Ectodermal cell (in vitro differentiated cells): ENCODE measurements around the gene HIVEP1.

ENCODE experiments used
- H3K27ac ChIP-seq: 2 replicates; pipeline ENCODE4 v1.7.0; 2013; ENCODE audit warnings: mild to moderate bottlenecking, low read depth, low read length; ENCODE audit not compliant: insufficient read depth, poor library complexity, severe bottlenecking
- H3K27me3 ChIP-seq: 2 replicates; pipeline ENCODE4 v1.7.0; 2013; ENCODE audit warnings: mild to moderate bottlenecking, low read length; ENCODE audit not compliant: insufficient read depth, control insufficient read depth, poor library complexity, severe bottlenecking
- H3K36me3 ChIP-seq: one replicate; pipeline ENCODE4 v1.7.0; 2013; ENCODE audit warnings: low read length; ENCODE audit not compliant: control insufficient read depth, insufficient read depth
- H3K4me1 ChIP-seq: one replicate; pipeline ENCODE4 v1.7.0; 2013; ENCODE audit warnings: low read length; ENCODE audit not compliant: control insufficient read depth, insufficient read depth
- H3K4me3 ChIP-seq: 2 replicates; pipeline ENCODE4 v1.7.0; 2013; ENCODE audit warnings: low read depth, low read length, control low read depth; ENCODE audit not compliant: insufficient read depth
- H3K9me3 ChIP-seq: 2 replicates; pipeline ENCODE4 v1.7.0; 2013; ENCODE audit warnings: mild to moderate bottlenecking, low read length, moderate library complexity; ENCODE audit not compliant: control insufficient read depth
- WGBS, 2 experiments: methylation state at CpG; one replicate each; pipeline ENCODE4 v1.1.7; 2013; ENCODE audit warnings: missing lambda C conversion rate in 2 of 2; 5-methylcytosine and 5-hydroxymethylcytosine counted together

HIVEP1 gene

GRCh38 chr6:11973238-11973637 is 38.9 kb upstream of the HIVEP1 start:
- Histone ChIP-seq H3K4me3 (no peak overlapping the region), H3K4me1 (no peaks in the 10 kb centered on the region), H3K27ac (no peak overlapping the region), H3K36me3 (no peaks in the 10 kb centered on the region), H3K27me3 (no peaks in the 10 kb centered on the region), H3K9me3 (no peaks in the 10 kb centered on the region)
- 39 to 44% methylated on average over 2 of the region's 2 CpGs for WGBS, 2 experiments

- H3K27ac ChIP-seq, result no peak overlapping the region
These were observed 38.0 kb upstream of the HIVEP1 start for GRCh38 chr6:11974089-11974488.

GRCh38 chr6:11975353-11975977 is 36.6 kb upstream of the HIVEP1 start:
- no peaks in the 10 kb centered on the region for H3K27me3 ChIP-seq
- WGBS, 2 experiments, result 89 to 91% methylated on average over 11 to 14 of the region's 14 CpGs
- no peak overlapping the region for H3K27ac ChIP-seq
- no peaks in the 10 kb centered on the region for H3K36me3 ChIP-seq
- H3K4me1 ChIP-seq, result no peaks in the 10 kb centered on the region
- H3K9me3 ChIP-seq, result no peaks in the 10 kb centered on the region
- no peak overlapping the region for H3K4me3 ChIP-seq

More at GRCh38 chr6:11974089-11974488, 38.0 kb upstream of the HIVEP1 start:
- Histone ChIP-seq H3K4me3 (no peak overlapping the region), H3K27me3 (no peaks in the 10 kb centered on the region), H3K4me1 (no peaks in the 10 kb centered on the region), H3K36me3 (no peaks in the 10 kb centered on the region), H3K9me3 (no peaks in the 10 kb centered on the region)

GRCh38 chr6:11976489-11976888 is 35.6 kb upstream of the HIVEP1 start:
- no peaks in the 10 kb centered on the region for H3K27me3 ChIP-seq
- H3K36me3 ChIP-seq, result no peaks in the 10 kb centered on the region
- no peaks in the 10 kb centered on the region for H3K4me1 ChIP-seq
- H3K4me3 ChIP-seq, result no peak overlapping the region
- H3K9me3 ChIP-seq, result no peaks in the 10 kb centered on the region
- WGBS, 2 experiments, result 82 to 89% methylated on average over 1 of the region's 1 CpG
- no peak overlapping the region for H3K27ac ChIP-seq

DNA sequence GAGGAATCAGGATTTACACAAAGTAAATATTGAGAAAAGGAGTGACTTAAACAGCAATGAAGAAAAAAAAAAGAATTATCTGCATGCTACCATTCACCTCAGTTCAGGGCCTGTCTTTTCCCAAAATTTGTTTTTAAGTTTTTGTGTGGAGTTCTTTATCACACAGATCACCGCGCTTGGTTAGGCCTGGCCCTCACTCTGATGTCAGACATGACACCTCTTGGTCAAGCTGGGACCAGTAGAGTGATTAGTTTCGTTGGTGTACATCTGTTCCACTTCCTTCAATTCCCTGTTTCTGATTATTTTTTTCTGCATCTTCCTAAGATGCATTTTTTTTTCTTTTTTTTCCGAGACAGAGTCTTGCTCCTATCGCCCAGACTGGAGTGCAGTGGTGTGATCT is 34.9 kb upstream of the HIVEP1 start:
- Histone ChIP-seq H3K4me3 (no peak overlapping the region), H3K27me3 (no peaks in the 10 kb centered on the region), H3K27ac (no peak overlapping the region), H3K4me1 (no peaks in the 10 kb centered on the region), H3K9me3 (no peaks in the 10 kb centered on the region), H3K36me3 (no peaks in the 10 kb centered on the region)
- WGBS, 2 experiments, result 90 to 97% methylated on average over 5 of the region's 5 CpGs

DNA sequence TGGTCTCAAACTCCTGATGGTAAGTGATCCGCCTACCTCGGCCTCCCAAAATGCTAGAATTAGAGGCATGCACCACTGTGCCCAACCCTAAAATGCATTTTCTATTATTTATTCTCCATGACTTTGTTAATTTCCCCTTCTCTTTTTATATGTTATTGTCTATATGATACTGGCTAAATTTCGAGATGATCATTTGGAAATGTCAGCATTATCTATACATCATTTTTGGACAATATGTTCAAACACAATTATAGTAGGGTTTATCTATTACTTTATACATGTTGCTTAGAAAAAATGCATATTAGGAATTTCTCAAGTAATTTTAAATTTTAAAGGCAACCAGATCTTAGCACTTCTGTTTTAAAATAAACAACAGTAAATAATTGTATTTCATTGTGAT is 34.4 kb upstream of the HIVEP1 start:
- 88 to 93% methylated on average over 2 of the region's 3 CpGs for WGBS, 2 experiments
- no peak overlapping the region for H3K4me3 ChIP-seq
- H3K36me3 ChIP-seq, result no peaks in the 10 kb centered on the region
- no peaks in the 10 kb centered on the region for H3K4me1 ChIP-seq
- no peak overlapping the region for H3K27ac ChIP-seq
- no peaks in the 10 kb centered on the region for H3K27me3 ChIP-seq
- H3K9me3 ChIP-seq, result no peaks in the 10 kb centered on the region

GRCh38 chr6:11978169-11978987 is 33.7 kb upstream of the HIVEP1 start:
- WGBS, 2 experiments, result 90% methylated on average over 1 of the region's 1 CpG; no CpG with 5 or more reads in 1 of the 2 experiments
- Histone ChIP-seq H3K9me3 (no peaks in the 10 kb centered on the region), H3K4me3 (no peak overlapping the region), H3K27ac (no peak overlapping the region), H3K4me1 (no peaks in the 10 kb centered on the region), H3K27me3 (no peaks in the 10 kb centered on the region), H3K36me3 (no peaks in the 10 kb centered on the region)

GRCh38 chr6:11979866-11980265 is 32.2 kb upstream of the HIVEP1 start:
- Histone ChIP-seq H3K4me1 (no peaks in the 10 kb centered on the region), H3K36me3 (no peaks in the 10 kb centered on the region), H3K4me3 (no peak overlapping the region), H3K27me3 (no peaks in the 10 kb centered on the region), H3K9me3 (no peaks in the 10 kb centered on the region), H3K27ac (no peak overlapping the region)
- 93 to 97% methylated on average over 6 of the region's 6 CpGs for WGBS, 2 experiments

DNA sequence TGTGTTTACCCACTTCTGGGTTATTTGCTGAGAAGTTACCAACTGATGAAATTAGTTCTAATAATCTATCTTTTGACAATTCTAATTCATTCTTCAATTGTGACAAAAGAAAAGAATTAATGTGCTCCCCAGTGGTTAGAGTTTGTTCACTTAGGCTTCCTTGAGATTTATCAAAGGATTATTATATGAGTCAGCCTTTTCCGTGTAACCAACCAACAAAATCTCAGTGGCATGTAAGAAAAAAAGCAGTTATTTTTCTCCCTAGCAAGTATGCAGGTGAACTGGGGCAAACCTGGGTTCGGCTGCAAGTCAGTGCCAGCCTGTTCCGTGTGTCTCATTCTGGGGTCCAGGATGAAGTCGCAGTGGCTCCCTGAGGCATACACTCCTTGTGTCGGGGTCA is 28.8 kb upstream of the HIVEP1 start:
- 90 to 92% methylated on average over 5 of the region's 5 CpGs for WGBS, 2 experiments
- no peak overlapping the region for H3K4me3 ChIP-seq
- no peak overlapping the region for H3K27ac ChIP-seq
- H3K9me3 ChIP-seq, result no peaks in the 10 kb centered on the region
- H3K36me3 ChIP-seq, result no peaks in the 10 kb centered on the region
- H3K4me1 ChIP-seq, result no peaks in the 10 kb centered on the region
- H3K27me3 ChIP-seq, result no peaks in the 10 kb centered on the region

GRCh38 chr6:11987386-11987785 is 24.7 kb upstream of the HIVEP1 start:
- H3K4me1 ChIP-seq, result no peaks in the 10 kb centered on the region
- H3K9me3 ChIP-seq, result no peaks in the 10 kb centered on the region
- H3K27ac ChIP-seq, result no peak overlapping the region
- WGBS, 2 experiments, result 83 to 93% methylated on average over 1 of the region's 2 CpGs
- no peak overlapping the region for H3K4me3 ChIP-seq
- no peaks in the 10 kb centered on the region for H3K27me3 ChIP-seq
- no peaks in the 10 kb centered on the region for H3K36me3 ChIP-seq
